CD4-positive, alpha-beta T cell treated with Interleukin-17A for 4 hours (primary cell): ENCODE results near the gene SPTLC3.
A peak's percentile ranks its signal among the peaks of the same experiment; 100 is the strongest.
"Not testable (repeated sequence)": the region's sequence is repeated elsewhere in the genome, so short reads cannot be mapped to it uniquely, and the experiment has no call there.

Experiments
- DNase-seq: peaks from one replicate; pipeline ENCODE4 v3.0.0-alpha.2; 2020; ENCODE audit warnings: mixed read lengths

The SPTLC3 gene

DNA sequence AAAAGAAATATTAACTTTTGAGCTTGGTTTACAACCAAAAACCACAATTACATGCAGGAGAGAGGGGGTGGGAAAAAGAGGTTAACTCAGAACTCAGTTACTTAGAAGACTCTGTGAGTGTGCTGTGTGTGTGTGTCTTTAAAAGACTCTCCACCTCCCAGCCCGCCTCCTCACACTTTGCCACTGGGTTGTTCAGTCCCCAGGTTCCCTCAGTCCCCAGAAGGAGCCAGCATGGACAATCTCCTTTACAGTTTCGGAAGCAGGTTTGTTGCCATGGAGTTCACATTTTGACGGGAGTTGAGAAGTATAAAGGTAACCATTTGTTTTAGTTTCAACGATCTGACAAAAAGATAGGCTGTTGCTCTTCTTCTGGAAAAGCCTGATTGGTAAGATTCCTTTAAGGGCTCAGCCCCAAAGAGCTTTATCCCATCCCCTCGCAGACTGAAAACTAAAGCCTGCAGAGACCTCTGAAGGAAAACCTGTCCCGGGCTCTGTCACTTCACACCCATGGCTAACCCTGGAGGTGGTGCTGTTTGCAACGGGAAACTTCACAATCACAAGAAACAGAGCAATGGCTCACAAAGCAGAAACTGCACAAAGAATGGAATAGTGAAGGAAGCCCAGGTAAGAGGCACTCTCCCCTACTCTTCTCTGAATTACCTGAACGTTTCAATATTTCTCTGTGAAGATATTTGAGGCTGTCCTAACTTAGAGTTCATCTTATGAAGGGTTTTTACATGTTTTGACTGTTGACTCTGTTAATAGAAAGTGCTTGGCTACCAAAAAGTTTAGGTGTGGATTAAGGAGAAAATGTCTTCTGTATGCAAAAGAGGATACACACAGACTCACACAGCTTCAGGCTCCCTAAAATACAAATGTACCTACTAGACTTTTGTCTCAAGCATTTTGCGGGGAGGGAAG is at the start of gene SPTLC3:
Gene SPTLC3 (plus strand): TSS at position 212 of the 921 bp plus-strand sequence. CDS start 296 bp downstream, at position 508.
- peak; percentile 7 for DNase-seq

DNA sequence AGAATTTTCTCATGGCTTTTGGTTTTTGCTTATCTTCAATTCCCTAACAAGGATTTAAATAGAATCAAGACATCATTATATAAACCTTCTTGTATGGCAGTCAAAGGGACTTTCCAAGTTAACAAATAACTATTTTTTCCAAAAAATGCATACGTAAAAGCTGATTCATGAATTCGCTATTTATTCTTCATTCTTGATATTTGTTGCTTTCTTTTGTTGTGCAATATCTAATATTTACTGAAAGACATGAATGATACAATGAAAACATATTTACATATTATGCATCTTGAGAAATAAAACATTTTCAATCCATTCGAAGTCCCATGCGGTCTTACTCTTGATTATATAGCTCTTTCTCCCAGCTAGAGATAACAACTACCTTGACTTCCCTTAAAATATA is 47.0 kb upstream of the SPTLC3 start:
- DNase-seq = no peak

DNA sequence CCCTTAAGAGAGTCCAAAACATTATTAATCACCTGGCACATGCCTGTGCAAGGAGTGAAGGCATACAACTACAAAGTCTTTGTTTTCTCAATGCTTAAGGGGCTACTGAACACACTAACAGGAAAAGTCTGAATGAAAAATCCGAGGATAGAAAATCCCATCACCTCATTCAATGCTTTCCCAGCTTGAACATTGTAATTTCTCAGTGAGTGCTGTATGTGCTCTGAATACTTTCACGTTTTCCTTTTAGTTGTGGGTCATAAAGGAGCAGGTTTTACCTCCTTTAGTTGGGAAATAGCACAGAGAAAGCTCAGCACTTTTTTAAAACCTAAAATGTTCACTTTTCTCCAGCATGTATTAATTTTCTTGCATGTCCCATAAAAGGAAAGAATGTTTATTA is 45.9 kb upstream of the SPTLC3 start:
- no peak for DNase-seq

DNA sequence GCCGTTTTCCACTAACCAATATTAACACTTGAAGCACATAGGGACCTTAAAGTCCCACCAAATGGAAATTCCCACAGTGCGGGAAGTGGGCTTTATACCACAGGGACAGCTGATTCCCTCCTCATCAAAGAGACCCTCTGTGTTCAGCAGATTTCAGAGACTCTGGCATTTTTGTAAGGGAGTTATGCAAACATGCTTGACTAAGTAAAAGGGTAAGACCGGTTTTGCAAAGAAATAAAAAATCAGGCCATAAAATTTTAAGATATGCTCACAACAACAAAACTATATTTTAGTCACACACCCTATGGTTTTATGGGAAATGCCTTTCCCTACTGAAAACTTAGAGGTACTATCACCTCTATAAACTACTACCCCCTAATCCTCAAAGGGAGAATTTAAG is 45.4 kb upstream of the SPTLC3 start:
- DNase-seq = no peak

DNA sequence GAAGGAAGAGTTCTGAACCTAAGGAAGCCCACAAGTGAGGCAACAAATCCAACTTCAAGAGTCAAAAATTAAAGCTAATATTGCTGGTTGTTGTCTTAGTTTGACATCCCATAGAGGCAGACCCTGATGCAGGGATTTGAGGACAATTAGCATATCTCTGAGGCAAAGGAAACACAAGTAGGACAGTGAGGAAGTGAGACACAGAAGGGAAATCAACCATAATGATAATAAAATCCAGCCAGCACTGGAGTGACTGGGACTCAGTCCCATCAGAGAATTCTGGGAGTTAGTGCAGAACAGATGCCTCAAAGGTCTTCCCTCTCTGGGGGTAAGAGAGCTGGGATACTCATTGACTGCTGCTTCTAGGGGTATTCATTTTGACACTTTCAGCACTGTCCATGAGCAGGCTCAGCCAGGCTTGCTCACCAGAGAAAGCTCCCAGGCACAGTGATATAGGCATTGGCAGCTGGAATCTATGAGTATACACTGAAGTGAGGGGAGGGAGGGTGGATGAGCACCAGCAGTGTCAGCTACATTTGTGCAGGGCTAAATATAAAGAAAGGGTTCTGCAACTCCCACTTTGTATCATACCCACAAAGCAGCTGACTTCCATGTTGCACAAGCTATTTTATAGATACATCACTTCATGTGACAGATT is 43.4 kb upstream of the SPTLC3 start:
- no peak for DNase-seq

DNA sequence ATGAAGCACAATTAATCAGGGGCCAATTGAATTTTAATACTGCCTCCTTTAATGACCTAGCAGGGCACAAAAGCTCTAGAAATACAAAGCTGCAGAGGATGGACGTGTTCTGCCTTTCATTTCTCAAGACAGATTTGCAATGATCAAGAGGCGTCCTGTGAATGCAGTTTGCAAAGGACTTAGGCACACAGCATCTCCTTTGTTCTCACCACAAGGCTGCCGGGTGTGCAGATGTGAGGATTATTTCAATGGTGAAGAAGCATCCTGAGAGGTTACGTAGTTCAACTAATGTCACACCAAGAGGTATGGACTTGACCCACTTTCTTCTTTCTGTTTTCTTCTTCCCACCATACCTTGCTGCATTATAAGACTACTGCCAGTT is 42.9 kb upstream of the SPTLC3 start:
- peak; percentile 3 for DNase-seq

DNA sequence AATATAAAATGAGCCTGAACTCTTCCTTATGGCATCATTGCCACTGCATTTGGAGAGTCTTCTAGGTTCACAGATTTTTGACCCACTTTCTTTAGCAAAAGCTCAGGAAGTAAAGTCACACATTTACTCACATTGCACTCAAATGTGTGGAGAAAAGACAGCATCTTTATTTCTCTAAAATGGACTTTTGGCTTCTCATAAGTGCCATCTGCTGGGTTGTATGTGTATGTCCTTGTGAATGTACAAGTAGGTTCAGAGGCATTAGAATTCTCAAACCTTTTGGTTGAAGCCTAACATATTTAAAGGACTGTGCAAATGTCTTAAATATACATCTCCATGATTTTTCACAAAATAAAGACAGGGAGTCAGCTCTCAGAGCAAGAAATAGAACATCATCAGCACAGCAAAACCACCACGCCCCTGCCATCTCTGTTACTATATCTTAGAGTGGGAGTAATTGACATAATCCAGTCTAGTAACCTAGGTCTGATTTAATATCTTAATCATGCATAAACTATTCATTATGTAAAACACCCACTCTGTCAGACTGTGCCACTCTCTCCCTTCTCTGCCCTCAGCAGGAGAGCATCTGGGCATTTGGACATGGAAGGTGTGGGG is 42.2 kb upstream of the SPTLC3 start:
- no peak for DNase-seq

DNA sequence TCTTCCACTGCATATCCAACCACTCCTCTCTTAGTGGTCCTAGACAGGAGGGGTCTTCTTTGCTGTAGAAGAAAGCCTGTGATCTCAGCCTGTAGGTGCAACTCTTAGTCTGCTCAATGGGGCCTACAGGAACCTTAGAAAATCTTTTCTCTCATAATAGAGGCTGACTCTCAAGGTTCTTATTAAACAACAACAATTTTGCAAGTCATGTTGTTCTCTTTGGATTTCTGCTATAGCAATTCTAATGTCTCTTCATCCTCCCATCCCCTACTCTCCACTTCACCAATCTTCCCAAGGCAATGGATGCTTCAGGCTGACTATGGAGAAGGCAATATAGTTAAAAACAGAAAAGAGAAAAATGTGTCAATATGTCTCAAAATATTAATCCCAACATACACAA is 40.8 kb upstream of the SPTLC3 start:
- DNase-seq = no peak

DNA sequence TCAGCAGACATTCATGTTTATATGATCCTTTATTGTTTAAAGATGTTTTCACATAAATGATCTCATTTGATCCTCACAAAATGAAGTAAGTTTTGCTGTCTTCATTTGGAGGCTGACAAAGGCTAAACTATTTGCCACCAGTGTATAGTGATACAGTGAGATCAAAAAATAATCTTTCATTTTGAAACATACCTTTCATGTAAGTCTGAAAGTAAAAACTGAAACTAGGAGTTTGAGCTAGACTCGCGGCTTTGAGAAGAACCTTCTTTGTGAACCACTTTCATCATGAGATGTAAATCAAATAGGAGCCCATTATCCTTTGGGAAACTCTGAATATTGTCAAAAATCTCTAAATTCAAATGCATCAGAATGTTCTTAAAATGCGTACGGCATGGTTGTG is 40.3 kb upstream of the SPTLC3 start:
- DNase-seq = no peak

DNA sequence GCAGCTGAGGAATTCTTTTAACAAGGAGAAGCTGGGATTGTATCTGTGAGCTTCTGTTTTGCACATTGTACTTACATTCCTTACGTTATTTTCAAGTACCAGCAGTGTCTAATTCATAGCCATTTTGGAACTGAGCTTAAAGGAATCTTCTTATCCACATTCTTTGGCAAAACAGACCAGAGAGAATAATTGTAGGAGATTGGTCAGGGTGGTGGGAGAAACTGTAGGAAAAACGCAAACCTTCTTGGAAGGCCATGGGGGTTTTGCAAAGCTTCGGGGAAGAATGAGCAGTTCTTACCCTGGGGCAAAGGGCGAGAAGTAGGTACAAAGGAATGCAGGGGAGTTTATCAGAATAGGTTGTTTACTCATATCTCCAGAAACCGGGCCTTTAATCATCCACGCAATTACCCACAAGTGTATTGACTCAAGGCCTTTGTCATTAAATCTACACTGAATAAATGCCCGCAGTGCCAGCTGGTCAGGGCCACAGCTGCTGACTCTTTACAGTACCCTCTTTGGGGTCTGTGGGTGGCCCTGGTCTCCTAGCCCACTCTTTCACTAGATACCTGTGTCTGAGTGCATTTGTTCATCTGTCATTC is 39.6 kb upstream of the SPTLC3 start:
- no peak for DNase-seq

DNA sequence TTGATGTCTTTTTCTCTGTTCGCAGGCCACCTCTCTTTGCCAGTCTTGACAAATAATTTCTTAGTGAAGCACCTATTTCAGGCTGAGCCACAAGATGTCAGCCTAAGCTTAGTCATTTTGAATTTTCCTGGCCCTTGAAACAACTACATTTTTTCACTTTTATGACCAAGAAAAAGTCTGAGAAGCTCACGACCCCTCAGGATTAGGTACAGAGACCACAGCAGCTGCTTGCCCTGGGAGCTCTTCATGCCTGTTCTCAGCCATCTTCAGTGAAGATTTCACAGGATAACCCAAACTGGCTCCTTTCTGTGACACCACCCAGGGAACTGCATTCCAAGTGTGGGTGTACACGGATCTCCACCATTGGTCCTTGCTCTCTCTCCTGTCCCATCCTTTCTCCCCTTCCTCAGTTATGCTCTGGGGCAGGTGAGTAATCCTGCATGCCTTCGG is 38.4 kb upstream of the SPTLC3 start:
- DNase-seq = peak; percentile 7

DNA sequence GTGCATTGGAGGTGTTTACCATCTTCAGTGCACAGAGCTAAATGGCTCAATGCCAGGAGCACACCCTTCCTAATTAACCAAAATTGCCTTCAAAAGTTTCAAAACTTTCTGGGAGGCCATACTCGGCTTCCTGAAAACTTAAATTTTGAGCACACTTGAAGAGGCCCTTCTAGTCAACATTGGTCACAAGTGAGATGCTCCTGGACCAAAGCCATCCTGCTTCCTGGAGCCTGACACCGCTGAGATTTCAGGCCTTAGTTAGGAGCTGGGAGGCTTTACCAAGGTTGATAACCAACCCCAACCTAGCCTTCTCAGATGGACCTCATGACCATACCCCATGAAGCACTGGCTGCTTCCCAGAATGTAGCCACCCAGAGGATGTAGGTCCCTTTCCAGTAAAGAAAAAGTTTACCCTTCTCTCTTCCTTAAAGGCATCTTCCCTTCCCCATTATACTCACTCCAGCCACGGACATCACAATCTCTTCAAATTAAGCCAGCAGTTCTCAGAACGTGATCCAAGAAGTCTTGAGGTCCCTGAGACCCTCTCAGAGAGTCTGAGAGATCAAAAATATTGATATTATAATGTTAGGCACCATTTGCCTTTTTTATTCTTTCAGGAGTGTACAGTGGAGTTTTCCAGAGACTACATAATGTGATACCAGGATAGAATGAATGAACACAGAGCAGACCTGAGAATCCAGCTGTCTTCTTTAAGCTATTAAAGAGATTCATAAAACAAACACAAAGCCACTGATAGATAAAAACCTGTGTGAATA is 32.8 kb upstream of the SPTLC3 start:
- DNase-seq = no peak

DNA sequence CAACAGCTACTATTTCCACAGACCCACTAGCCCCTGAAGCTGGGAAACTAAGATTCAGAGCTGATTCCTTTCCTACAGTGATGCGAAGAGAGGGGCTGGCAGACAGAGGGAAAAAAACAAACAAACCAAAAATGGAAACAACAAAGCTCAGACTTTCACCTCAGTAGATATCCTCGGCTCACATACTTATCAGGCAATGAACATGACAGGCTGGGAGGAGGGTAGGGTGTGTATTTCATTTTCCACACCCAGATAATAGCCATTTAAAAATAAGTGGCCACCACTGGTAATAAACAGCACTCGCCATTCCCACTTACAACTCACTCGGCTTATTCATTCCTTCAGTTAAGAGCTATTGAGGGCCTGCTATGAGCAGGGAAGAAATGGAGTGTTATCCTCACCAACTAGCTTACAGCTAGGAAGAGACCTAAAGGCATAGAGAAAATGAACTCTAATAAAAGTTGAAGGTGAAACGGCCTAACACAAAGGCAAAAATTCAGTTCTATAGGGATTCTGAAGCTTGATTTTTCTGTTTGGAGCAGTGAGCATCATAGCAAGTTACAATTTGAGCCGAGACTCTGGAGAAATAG is 32.0 kb upstream of the SPTLC3 start:
- DNase-seq = no peak

DNA sequence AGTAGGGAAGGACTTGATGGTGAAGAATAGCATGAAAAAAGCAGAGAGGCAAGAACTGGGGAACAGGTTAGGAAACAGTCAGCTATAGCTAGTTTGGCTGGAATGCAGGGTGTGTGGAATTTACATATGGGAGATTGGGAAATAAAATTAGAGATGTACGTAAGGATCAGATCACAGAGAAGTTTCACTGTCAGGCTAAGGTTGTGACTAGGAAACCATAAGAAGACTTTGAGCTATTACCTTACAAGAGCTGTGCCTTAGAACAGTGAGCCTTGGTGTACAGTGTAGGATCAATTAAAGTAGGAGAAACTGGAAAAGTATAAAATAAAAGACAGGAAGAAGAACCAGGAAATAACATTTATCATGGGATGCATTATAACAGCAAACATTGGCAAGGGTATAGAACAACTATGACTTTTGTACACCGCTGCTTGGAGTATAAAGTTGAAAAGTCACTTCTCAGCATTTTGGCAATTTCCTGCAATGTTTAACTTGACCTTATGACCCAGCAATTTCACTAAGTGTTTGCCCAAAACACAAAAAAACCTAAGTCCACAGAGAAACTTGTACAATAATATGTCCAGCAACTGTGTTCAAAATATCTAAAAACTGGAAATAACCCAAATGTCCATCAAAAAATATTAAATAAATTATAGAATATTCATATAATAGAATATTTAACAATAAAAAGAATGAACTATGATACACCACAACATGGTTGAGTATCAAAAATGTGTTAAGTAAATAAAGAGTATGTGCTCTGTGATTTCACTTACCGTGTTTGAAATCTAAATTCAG is 31.2 kb upstream of the SPTLC3 start:
- DNase-seq = no peak

DNA sequence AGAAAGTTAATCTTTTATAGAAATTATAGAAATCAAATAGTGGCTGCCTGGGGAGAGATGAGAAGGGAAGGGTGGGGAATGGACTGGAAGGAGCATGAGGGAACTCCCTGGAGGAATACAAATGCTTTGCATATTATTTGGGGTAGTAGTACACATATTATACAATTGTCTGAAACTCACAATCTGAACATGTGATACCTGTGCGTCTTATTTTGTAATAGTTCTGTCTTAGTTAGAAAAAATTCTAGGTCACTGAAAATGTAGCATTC is 30.7 kb upstream of the SPTLC3 start:
- DNase-seq = no peak

DNA sequence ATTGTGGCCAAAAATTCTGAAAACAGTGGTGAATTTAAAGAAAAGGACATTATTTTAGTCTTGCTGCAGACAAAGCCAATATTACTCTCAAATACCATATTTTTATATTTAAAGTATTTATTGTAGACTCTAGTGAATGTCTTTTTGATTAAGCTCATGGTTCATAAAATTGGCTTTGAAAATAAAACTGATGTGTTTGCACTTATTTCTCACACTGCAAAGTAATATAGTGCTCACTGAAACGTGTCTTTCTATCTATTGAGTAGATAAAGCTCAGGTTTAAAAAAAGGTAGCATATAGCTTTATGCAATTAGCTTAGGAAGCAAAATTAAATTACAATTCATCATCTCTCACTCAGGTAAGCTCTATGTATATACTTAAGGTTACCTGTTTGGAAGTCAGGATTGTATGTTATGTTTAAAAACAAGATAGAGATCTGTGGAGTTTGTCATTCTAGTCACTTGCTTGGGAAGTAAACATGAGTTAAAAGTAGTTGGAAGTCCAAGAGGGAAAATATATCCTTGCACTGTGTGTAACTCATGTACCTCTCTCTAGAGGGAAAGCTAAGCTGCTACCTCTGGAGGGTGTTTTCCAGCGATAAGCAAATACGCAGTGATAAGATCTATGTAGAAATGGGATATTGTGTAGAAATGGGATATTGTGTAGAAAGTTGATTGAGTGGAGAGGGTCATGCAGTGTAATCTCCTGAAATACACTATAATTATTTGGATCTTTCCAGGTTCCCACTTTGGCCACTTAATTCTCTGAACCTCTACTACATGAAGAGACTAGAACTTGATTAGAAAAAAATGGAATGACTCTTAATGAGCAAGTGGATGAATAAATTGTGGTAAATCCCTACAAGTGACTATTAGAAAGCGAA is 29.9 kb upstream of the SPTLC3 start:
- no peak for DNase-seq

DNA sequence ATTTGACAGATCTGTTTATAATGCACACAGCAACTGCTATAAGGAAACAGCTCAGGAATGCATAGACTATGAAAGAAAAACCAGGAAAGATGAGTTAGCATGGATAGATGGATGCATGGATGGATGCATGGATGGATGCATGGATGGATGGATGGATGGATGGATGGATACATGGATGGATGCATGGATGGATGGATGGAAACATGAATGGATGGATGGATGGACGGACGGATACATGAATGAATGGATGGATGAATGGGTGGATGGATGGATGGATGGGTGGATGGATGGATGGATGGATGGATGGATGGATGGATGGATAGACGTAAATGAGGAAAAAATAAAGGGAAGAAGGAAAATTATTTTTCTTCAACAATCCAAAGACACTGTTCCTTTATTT is 29.1 kb upstream of the SPTLC3 start:
- DNase-seq = not testable (repeated sequence)

DNA sequence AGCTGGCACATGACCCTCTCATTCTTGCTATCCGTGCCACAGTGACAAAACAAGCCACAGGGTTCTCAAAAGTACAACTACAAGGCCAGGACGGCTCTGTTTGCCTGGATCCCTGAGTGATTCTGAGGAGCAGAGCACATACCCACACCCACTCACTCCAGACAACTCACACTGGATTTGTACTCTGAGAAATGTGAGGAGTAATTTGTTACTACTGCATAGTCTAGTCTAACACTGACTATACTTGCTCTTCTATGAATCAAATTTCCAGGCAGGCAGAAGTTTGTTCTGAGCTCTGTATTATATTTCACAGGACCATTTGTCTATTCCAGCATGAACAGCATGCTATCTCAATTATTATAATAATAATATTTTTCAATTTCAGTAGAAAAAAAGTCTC is 26.7 kb upstream of the SPTLC3 start:
- DNase-seq = no peak

DNA sequence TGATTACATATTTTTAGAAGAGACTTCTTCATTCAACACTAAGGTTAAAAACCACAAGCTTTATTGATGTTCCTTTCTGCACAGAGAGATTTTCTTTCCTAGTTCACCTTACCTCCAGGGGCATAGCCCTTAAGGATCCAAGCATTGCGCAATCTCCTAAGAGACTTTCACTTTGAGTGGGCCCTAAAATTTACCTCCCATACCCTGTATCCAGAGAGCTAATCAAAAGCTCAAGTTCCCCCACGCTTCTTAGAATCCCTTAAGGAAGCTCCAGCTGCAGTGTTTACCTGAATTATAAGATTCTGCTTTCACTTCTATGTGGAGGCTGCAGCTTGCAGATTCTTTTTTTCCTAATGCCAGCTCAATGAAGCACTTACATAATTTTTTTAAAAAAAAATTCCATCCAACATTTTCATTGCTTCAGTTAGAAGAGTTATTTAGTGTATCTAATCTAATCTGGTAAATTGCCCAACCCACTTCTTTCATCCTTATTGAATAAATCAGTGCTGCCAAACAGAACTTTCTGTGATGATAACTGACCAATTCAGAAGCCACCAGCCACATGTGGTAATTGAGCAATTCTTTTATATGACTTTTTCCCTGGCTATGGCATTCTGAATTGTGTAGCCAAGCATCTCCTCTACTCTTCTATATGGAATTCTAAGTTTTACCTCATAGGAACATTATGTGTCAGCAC is 24.6 kb upstream of the SPTLC3 start:
- no peak for DNase-seq

DNA sequence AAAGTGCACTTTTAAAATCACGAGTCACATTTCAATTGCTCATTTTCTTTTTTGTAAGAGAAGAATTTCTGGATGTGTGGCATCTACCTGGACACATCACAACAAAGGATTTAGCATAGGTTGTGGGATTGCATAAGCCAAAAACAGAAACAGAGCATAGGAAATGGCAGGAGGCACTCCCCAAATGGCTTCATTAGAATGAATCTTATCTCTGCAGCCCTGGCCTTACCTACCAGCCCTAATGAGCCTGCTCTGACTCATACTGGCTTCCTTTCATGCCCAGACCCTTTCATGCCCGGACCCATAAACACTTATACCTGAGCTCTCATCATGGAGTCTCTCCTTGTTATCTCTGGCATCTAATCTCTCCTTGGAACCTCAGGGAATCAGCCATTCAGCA is 23.9 kb upstream of the SPTLC3 start:
- DNase-seq = no peak
